Measurements from ENCODE around the gene NT5DC2. TPM values are rescaled to one million over a fixed set of nuclear protein-coding genes. Genes with fewer than 3 reads are reported as not detected.

The NT5DC2 gene
- total RNA-seq, 2 experiments from 2014 or later = 118 to 144 TPM

- Histone ChIP-seq H3K4me3 (ENCODE audit: low read depth, low read length, poor library complexity, severe bottlenecking) (no peak overlapping the region), H4K20me1 (ENCODE audit: insufficient read depth, low read length) (no peaks in the 10 kb centered on the region), H3K79me2 (ENCODE audit: insufficient read depth, low read depth, low read length) (no peaks in the 10 kb centered on the region), H3K36me3 (ENCODE audit: insufficient read depth, low read length) (no peaks in the 10 kb centered on the region), H3K4me2 (ENCODE audit: low read length) (no peak overlapping the region), H3K27ac (ENCODE audit: low read depth, low read length, poor library complexity, severe bottlenecking) (no peak overlapping the region), H3K9me2 (ENCODE audit: insufficient read depth, low read length) (no peaks in the 10 kb centered on the region), H3K4me1 (ENCODE audit: insufficient read depth, low read length, poor library complexity, severe bottlenecking) (no peaks in the 10 kb centered on the region), H2AFZ (ENCODE audit: low read length) (no peak overlapping the region), H3K9me3 (ENCODE audit: low read length) (no peaks in the 10 kb centered on the region)
- intact Hi-C loops (cut with micrococcal nuclease; ENCODE audit: unreplicated experiment) = no loop called here
- TF ChIP-seq EZH2phosphoT487 (IDR thresholded peaks at IDR 0.05; ENCODE audit: borderline replicate concordance, low read depth, low read length) (no peak), CTCF (conservative IDR thresholded peaks at IDR 0.05; ENCODE audit: low read length) (no peak)
- no peak for DNase-seq (ENCODE audit: low spot score)
- BruUV-seq (replicated peaks) = no TSS peak
- POLR2A ChIA-PET = interaction anchor here (0.6 to 0.7 kb wide), 2 partner anchors 35 to 42 kb away, joined by 4 read pairs; no protein-coding TSS in a partner anchor
- CTCF ChIA-PET (ENCODE audit: unreplicated experiment) = no interaction called here
Measured at GRCh38 chr3:52502001-52502400, 31.7 kb downstream of the NT5DC2 start.

GRCh38 chr3:52501046-52501445 lies 32.6 kb downstream of the NT5DC2 start:
- Histone ChIP-seq H3K79me2 (ENCODE audit: insufficient read depth, low read depth, low read length) (no peaks in the 10 kb centered on the region), H3K4me1 (ENCODE audit: insufficient read depth, low read length, poor library complexity, severe bottlenecking) (no peaks in the 10 kb centered on the region), H3K36me3 (ENCODE audit: insufficient read depth, low read length) (no peaks in the 10 kb centered on the region), H4K20me1 (ENCODE audit: insufficient read depth, low read length) (no peaks in the 10 kb centered on the region), H3K9me3 (ENCODE audit: low read length) (no peaks in the 10 kb centered on the region), H3K4me3 (ENCODE audit: low read depth, low read length, poor library complexity, severe bottlenecking) (no peak overlapping the region), H2AFZ (ENCODE audit: low read length) (no peak overlapping the region), H3K27ac (ENCODE audit: low read depth, low read length, poor library complexity, severe bottlenecking) (no peak overlapping the region), H3K9me2 (ENCODE audit: insufficient read depth, low read length) (no peaks in the 10 kb centered on the region), H3K4me2 (ENCODE audit: low read length) (no peak overlapping the region)
- DNase-seq (ENCODE audit: low spot score) = no peak
- BruUV-seq (replicated peaks) = no TSS peak
- POLR2A ChIA-PET = interaction anchor here (0.5 kb wide), 1 partner anchor 251 kb away, joined by 5 read pairs; no protein-coding TSS in a partner anchor
- CTCF ChIA-PET (ENCODE audit: unreplicated experiment) = no interaction called here
- TF ChIP-seq EZH2phosphoT487 (IDR thresholded peaks at IDR 0.05; ENCODE audit: borderline replicate concordance, low read depth, low read length) (no peak), CTCF (conservative IDR thresholded peaks at IDR 0.05; ENCODE audit: low read length) (no peak)
- intact Hi-C loops (cut with micrococcal nuclease; ENCODE audit: unreplicated experiment) = no loop called here

GRCh38 chr3:52498137-52499054 lies 35.3 kb downstream of the NT5DC2 start:
- CTCF ChIA-PET (ENCODE audit: unreplicated experiment) = no interaction called here
- H3K4me3 ChIP-seq (ENCODE audit: low read depth, low read length, poor library complexity, severe bottlenecking) = no peak overlapping the region
- no peak overlapping the region for H3K4me2 ChIP-seq (ENCODE audit: low read length)
- H3K79me2 ChIP-seq (ENCODE audit: insufficient read depth, low read depth, low read length) = no peaks in the 10 kb centered on the region
- H3K4me1 ChIP-seq (ENCODE audit: insufficient read depth, low read length, poor library complexity, severe bottlenecking) = no peaks in the 10 kb centered on the region
- TF ChIP-seq CTCF (conservative IDR thresholded peaks at IDR 0.05; ENCODE audit: low read length) (no peak), EZH2phosphoT487 (IDR thresholded peaks at IDR 0.05; ENCODE audit: borderline replicate concordance, low read depth, low read length) (no peak)
- H3K9me2 ChIP-seq (ENCODE audit: insufficient read depth, low read length) = no peaks in the 10 kb centered on the region
- no peaks in the 10 kb centered on the region for H3K36me3 ChIP-seq (ENCODE audit: insufficient read depth, low read length)
- no peak overlapping the region for H2AFZ ChIP-seq (ENCODE audit: low read length)
- DNase-seq (ENCODE audit: low spot score) = no peak
- H3K27ac ChIP-seq (ENCODE audit: low read depth, low read length, poor library complexity, severe bottlenecking) = no peak overlapping the region
- H3K9me3 ChIP-seq (ENCODE audit: low read length) = no peaks in the 10 kb centered on the region
- no TSS peak for BruUV-seq (replicated peaks)
- intact Hi-C loops (cut with micrococcal nuclease; ENCODE audit: unreplicated experiment) = no loop called here
- no peaks in the 10 kb centered on the region for H4K20me1 ChIP-seq (ENCODE audit: insufficient read depth, low read length)
- POLR2A ChIA-PET = no interaction called here

All from OCI-LY7 (cell line).